ENCODE results near the gene LRRC4B.

Gene LRRC4B

DNA sequence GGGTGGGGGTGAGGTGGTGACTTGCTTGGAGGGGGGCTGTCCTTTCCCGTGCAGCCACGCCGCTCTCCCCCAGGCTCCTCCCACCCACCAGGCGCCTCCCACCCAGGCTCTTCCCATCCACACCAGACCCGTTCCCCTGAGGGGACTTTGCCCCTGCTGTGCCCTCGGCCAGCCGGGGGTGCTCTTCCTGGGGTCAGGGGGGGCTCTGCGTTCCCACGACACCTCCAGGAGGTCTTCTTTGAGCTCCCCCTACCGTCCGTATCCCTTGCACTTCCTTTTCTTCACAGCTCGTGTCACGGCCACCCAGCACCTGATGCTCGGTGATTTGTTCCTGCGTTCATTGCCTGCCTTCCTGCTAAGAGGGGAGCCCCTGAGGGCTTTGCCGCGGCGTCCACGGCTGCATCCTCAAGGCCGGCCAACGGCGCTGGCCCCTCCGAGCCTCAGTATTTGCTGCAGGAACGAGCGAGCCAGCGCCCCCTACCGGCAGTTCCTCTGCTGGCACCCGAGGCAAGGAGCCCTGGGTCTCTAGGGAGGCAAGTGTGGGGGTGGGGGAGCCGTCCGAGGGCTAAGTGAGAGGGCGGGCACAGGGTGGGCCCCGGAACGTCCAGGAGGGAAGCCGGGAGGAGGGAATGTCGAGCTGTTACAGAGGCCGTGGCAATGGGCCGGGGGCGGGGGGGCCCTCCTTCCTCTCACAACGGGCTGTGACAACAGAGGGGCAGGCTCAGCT lies 11.8 kb downstream of the LRRC4B start:
- H3K4me3 ChIP-seq (ENCODE audit: low read length), result peak overlapping the region; percentile 66
- DNase-seq (ENCODE audit: low read depth, low spot score), result peak; percentile 60

GRCh38 chr19:50555450-50556281 lies 12.6 kb downstream of the LRRC4B start:
- H3K4me3 ChIP-seq (ENCODE audit: low read length), result peak overlapping the region; percentile 66

DNA sequence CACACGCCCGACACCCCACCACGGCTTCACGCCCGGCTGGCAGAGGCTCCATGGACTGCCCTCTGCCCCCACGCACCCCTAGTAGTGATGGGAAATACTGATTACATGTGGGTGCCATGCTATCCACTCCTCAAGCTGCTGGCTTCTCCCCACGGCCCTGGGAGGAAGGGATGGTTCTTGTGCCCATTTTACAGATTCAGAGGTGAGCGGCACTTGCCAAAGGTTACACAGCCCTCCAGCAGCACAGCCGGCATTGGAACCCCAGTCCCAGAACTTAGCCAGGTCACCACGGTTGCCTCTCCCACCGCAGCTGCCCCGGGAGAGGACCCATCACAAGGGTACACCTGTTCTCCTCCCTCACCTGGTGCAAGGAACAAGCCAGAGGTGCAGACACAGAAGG lies 13.2 kb downstream of the LRRC4B start:
- DNase-seq (ENCODE audit: low read depth, low spot score), result no peak
- no peak overlapping the region for H3K4me3 ChIP-seq (ENCODE audit: low read length)

More at GRCh38 chr19:50555450-50556281, 12.6 kb downstream of the LRRC4B start:
- DNase-seq (ENCODE audit: low read depth, low spot score), result no peak

DNA sequence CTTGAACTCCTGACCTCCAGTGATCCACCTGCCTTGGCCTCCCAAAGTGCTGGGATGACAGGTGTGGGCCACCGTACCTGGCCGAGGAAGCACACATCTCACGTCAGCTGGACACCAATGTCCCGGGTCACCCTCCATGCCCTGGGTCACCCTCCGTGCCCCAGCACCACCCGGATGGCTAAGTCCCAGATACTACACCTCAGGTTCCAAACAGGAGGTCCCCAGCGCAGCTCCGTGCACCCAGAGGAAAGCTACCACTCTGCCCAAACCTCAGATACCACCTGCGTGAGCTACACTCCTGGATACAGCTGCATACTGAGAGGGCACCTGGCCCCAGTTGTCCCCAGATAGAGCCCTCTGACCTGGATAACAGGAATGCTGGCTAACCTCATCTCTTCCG lies 14.0 kb downstream of the LRRC4B start:
- no peak overlapping the region for H3K4me3 ChIP-seq (ENCODE audit: low read length)
- DNase-seq (ENCODE audit: low read depth, low spot score), result no peak

GRCh38 chr19:50553134-50553703 lies 15.0 kb downstream of the LRRC4B start:
- no peak overlapping the region for H3K4me3 ChIP-seq (ENCODE audit: low read length)
- no peak for DNase-seq (ENCODE audit: low read depth, low spot score)

GRCh38 chr19:50552540-50552939 lies 15.7 kb downstream of the LRRC4B start:
- DNase-seq (ENCODE audit: low read depth, low spot score), result no peak
- no peak overlapping the region for H3K4me3 ChIP-seq (ENCODE audit: low read length)

DNA sequence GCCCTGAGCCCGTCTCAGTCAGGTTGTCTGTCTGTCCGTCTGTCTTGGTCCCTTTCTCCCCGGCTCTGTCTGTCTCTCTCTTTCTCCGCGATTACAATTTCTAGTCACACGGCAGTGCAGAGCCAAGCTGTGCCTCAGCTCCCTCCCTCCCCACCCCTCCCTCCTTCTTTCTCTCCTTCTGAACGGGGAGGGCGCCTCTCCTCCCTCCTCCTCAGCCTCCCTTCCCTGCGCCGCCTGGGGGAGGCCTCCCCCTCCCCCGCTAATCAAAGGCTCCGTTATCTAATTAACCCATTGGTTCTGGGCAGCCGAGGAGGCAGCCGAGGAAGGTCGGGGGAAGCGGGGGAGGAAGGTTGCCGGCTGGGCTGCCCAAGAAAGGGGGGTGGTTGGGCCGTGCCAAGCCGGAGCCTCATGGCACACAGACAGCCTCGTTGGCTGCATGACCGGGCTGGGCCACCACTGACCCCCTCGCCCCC lies 16.5 kb downstream of the LRRC4B start:
- DNase-seq (ENCODE audit: low read depth, low spot score), result no peak
- no peak overlapping the region for H3K4me3 ChIP-seq (ENCODE audit: low read length)

GRCh38 chr19:50551034-50551714 lies 17.1 kb downstream of the LRRC4B start:
- H3K4me3 ChIP-seq (ENCODE audit: low read length), result no peak overlapping the region
- no peak for DNase-seq (ENCODE audit: low read depth, low spot score)

DNA sequence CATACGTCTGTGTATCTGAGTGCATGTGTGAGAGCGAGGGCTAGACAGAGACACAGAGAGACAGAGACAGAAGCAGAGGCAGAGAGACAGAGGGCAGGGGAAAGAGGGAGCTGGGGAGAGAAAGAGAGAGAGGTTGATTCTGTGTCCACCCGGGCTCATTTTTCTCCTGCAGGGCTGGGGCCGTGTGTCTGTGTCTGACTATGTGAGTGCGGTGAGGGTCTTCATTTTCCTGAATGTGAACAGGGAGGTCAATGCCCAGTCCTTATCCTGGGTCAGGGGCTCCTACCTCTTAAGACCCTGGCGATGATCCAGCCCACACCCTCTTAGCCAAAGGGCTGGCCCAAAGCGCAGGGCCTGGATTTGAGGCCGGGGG lies 17.7 kb downstream of the LRRC4B start:
- no peak overlapping the region for H3K4me3 ChIP-seq (ENCODE audit: low read length)
- no peak for DNase-seq (ENCODE audit: low read depth, low spot score)

DNA sequence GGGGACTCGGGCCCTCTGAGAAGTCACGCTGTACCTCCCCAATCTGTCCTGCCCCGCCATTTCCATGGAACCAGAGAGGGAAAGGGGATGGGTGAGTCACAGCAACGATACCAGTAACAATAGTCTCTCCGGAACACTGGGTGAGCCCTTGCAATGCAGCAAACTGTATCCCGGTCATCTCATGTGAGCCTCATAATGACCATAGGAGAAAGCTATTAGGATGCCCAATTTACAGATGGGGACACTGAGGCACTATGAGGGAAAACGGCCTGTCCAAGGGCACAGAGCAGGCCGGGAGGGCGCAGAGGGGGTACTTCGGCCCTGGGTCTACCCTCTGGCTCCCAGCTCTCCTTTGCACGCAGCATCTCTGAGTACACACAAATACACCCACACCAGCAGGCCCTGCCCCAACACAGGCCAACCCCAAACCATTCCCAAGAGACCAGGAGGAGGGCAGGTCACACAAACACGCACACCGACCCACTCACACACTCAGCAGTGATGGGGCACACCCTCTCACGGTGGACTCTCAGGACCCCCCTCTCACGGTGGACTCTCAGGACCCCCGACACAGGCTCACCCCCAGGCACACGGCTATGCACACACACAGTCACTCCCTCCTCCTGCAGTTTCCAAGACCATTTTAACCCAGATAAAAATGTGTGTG lies 18.2 kb downstream of the LRRC4B start:
- DNase-seq (ENCODE audit: low read depth, low spot score), result no peak
- H3K4me3 ChIP-seq (ENCODE audit: low read length), result no peak overlapping the region

DNA sequence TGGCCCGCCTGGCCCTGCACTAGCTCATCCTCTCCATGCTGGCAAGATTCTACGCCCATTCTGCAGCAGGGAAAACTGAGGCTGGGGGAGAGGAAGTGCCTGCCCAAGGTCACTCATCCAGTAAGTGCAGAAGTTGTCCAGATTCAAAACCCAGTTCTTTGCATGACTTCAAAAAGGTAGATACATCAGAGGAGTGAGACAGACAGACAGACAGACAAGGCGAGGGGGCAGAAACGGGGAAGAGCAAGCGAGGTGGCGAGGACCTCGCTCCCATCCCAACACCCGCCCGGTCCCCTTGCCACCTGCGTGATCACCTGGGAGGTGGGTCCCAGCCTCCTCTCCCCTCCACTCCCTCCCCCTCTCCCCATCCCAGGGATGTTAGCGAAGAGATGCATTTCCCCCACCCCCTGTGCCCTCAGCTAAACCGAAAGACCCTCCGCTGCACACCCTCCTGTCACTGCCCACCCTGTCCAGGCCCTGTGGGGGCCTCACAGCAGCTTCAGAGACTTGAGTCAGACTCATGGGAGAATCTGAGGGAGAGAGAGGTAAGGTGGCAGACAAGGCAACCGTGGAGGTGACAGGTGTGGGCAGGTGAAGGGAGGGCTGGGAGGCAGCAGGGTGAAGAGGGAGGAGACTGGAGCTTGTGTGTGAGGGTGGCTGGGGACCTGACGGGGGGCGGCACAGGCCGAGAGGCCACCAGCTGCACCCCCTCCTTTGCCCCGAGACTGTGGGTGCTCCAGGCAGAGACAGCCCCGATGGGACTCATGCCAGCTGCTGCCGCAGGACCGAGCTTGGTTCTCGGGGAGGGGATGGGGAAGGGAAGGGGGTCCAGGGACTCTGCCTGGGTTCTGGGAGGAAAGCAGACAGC lies 18.9 kb downstream of the LRRC4B start:
- no peak for DNase-seq (ENCODE audit: low read depth, low spot score)
- no peak overlapping the region for H3K4me3 ChIP-seq (ENCODE audit: low read length)

- no peak for DNase-seq (ENCODE audit: low read depth, low spot score)
- no peak overlapping the region for H3K4me3 ChIP-seq (ENCODE audit: low read length)
These were observed 19.8 kb downstream of the LRRC4B start for GRCh38 chr19:50548191-50549058.

GRCh38 chr19:50547385-50548190 lies 20.6 kb downstream of the LRRC4B start:
- no peak overlapping the region for H3K4me3 ChIP-seq (ENCODE audit: low read length)
- DNase-seq (ENCODE audit: low read depth, low spot score), result no peak

- no peak for DNase-seq (ENCODE audit: low read depth, low spot score)
These were observed 21.6 kb downstream of the LRRC4B start for GRCh38 chr19:50546527-50547221.

GRCh38 chr19:50542943-50543342 lies 25.3 kb downstream of the LRRC4B start:
- H3K4me3 ChIP-seq (ENCODE audit: low read length), result no peak overlapping the region
- no peak for DNase-seq (ENCODE audit: low read depth, low spot score)

More at GRCh38 chr19:50546527-50547221, 21.6 kb downstream of the LRRC4B start:
- no peak overlapping the region for H3K4me3 ChIP-seq (ENCODE audit: low read length)

DNA sequence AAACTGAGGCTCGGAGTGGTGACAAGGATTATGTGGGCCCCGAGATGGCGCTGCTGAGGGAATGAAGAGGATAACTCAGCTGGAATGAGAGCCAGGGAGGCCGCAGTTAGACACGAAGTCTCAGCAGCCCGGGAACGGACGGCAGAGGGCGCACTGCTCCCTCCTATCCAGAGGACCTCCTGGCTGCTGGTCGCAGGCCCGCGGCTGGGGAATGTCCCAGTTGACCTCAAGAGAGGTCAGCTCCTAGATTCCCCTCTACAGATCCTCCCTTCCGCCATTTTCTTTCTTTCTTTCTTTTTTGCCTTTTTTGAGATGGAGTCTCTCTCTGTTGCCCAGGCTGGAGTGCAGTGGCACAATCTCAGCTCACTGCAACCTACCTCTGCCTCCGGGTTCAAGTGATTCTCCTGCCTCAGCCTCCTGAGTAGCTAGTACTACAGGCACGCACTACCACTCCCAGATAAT lies 30.4 kb downstream of the LRRC4B start:
- DNase-seq (ENCODE audit: low read depth, low spot score), result peak; percentile 46

More for the DNA sequence above, 30.4 kb downstream of the LRRC4B start:
- H3K4me3 ChIP-seq (ENCODE audit: low read length), result no peak overlapping the region
